ENCODE data around the gene BTD. TPM values are rescaled to one million over a fixed set of nuclear protein-coding genes. Genes with fewer than 3 reads are reported as not detected.

The BTD gene
- total and polyA plus RNA-seq, 2 donors (not counting 3 experiments of a cell fraction or from before 2014, with no cell fraction given): 20.3 to 32.2 TPM

- no peak overlapping the region for H3K27ac ChIP-seq (ENCODE audit: insufficient read depth, low read depth, low read length)
- no peak overlapping the region for H2AFZ ChIP-seq (ENCODE audit: low read depth, low read length)
- H3K4me2 ChIP-seq (ENCODE audit: insufficient read depth, low read length): no peak overlapping the region
- H3K9ac ChIP-seq (replicated peaks; ENCODE audit: extremely low read depth, insufficient read depth, low read length): no peak overlapping the region
- no peaks in the 10 kb centered on the region for H3K27me3 ChIP-seq (ENCODE audit: control insufficient read depth in 2 of 2, insufficient read depth in 2 of 2, low read length in 2 of 2)
- TF ChIP-seq EZH2 (IDR thresholded peaks at IDR 0.05; ENCODE audit: borderline replicate concordance, low read depth, low read length, severe bottlenecking): no peak
- no peak for TF ChIP-seq MAX (IDR thresholded peaks at IDR 0.05; ENCODE audit: insufficient read depth, insufficient read length)
- no peak for TF ChIP-seq CTCF (IDR thresholded peaks at IDR 0.05; ENCODE audit: extremely low read depth in 1 of 2, insufficient read depth in 1 of 2, low read depth in 1 of 2, low read length in 2 of 2)
- TF ChIP-seq MYC (IDR thresholded peaks at IDR 0.05; ENCODE audit: low read depth, low read length): no peak
- TF ChIP-seq GATA2 (IDR thresholded peaks at IDR 0.05; ENCODE audit: insufficient read depth, insufficient read length, low read depth, low read length): no peak
- H3K36me3 ChIP-seq (ENCODE audit: control insufficient read depth in 2 of 2, extremely low read depth in 1 of 2, insufficient read depth in 2 of 2, low read length in 2 of 2): peaks cover 2 to 4% of the 10 kb centered on the region in 2 experiments
- dilution Hi-C loops (cut with MboI; ENCODE audit: extremely low pct_ligation_motif_present, low sequenced_read_pairs): no loop called here
- ChIA-PET POLR2A (no interaction called here), CTCF (interaction anchor here (1.3 kb wide), 1 partner anchor 234 kb away, joined by 4 read pairs; no protein-coding TSS in a partner anchor)
- no peaks in the 10 kb centered on the region for H3K4me1 ChIP-seq (ENCODE audit: control insufficient read depth, extremely low read depth, insufficient read depth, low read length)
- H3K79me2 ChIP-seq (ENCODE audit: control insufficient read depth, insufficient read depth, low read length): no peaks in the 10 kb centered on the region
- FAIRE-seq (no peak), DNase-seq (ENCODE audit: low read depth, low spot score) (no peak)
- no TSS peak for BruUV-seq (replicated peaks)
- no peaks in the 10 kb centered on the region for H3K9me3 ChIP-seq (replicated peaks; ENCODE audit: control insufficient read depth, insufficient read depth, low read length)
- H4K20me1 ChIP-seq (replicated peaks; ENCODE audit: control insufficient read depth, extremely low read depth, insufficient read depth, low read length): no peaks in the 10 kb centered on the region
- H3K4me3 ChIP-seq (replicated peaks in 1 of 3; ENCODE audit: insufficient read depth in 1 of 3, low read depth in 1 of 3, low read length in 3 of 3): no peak overlapping the region
- intact Hi-C loops (cut with micrococcal nuclease): no loop called here
- H3K9me1 ChIP-seq (replicated peaks; ENCODE audit: control insufficient read depth, extremely low read depth, insufficient read depth, low read length): no peaks in the 10 kb centered on the region
These were observed 23.2 kb upstream of the BTD start for GRCh38 chr3:15578289-15578867.

All from endothelial cell of umbilical vein (primary cell).